Smooth muscle cell of the brain vasculature (primary cell): Measurements from ENCODE around the gene ZNF214.
"Not testable (repeated sequence)": the region's sequence is repeated elsewhere in the genome, so short reads cannot be mapped to it uniquely, and the experiment has no call there.

Source experiments
- DNase-seq: peaks from one replicate; pipeline ENCODE4 v3.0.0-alpha.2; 2012; ENCODE audit warnings: low read depth, low spot score

ZNF214 gene

DNA sequence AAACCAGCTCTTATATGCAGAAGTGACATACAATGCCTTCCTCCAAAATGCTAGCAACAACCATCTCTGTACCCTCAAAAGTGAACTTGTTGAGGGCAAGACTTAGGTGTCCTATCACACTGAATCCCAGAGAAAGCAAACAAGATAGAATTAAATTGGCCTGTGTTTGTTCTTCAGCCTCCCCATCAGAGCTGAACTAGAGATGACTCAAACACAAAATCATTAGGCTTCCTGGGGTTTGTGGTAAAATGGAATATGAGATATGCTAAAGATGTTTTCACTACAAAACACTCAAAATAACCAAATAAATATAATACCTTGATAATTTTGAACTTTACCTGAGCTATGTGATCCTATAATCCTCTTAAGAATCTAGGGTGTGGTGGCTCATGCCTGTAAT is 31.6 kb downstream of the ZNF214 start:
- DNase-seq, result no peak

DNA sequence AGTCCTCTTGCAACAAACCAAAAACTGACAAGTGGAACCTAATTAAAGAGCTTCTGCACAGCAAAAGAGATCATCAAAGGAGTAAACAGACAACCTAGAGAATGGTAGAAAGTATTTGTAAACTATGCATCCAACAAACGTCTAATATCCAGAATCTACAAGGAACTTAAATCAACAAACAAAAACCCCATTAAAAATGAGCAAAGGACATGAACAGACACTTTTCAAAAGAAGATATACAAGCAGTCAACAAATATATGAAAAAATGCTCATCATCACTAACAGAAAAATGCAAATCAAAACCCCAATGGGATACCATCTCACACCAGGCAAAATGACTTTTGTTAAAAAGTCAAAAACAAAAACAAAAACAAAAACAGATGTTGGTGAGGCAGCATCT is 33.7 kb downstream of the ZNF214 start:
- no peak for DNase-seq

DNA sequence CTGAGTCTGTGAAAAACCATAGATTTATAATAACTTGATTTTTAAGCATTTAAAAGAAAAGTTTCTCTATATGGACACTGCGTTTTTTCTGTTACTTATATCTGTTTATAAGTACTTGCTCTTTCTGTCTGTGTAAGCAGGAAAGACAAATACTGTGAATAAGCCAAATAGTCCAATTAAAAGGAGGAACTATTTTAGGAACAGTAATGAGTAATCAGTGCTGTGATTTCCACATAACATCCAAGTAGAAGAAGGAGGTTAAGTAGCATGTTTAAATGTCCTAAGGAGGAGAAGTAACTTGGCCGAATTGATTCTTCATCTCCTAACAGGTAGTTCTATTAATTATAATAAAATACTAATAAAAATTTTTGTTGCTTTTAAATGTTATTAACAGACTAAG is 40.8 kb downstream of the ZNF214 start:
- DNase-seq, result no peak

DNA sequence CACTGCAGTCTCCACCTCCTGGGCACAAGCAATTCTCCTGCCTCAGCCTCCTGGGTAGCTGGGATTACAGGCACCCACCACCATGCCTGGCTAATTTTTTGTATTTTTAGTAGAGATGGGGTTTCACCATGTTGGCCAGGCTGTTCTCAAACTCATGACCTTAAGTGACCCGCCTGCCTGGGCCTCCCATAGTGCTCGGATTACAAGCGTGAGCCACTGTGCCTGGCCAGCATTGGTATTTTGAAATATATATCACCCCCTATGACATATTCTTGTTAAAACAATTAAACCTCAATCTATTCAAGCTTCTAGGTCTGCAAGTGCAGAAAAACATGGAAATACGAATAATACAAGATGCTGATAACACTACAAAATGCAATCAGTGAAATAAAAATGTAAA is 50.3 kb downstream of the ZNF214 start:
- not testable (repeated sequence) for DNase-seq

DNA sequence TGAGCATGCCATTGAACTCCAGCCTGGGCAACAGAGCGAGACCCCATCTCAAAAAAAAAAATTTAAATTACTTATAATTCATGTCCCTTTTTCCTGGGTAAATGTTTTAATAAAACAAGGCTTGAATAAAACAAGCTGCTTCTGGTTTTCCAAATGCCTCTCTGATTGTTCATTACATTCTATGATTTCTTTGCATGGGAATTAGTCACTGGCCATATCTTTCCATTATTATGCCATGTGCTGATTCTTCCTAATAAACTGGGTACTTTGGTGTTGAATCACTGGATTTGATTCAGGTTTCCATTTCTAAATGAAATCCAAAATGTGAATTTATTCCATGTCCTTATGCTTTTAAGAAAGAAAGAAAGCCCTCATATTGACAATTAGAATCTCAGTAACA is 51.3 kb downstream of the ZNF214 start:
- no peak for DNase-seq

DNA sequence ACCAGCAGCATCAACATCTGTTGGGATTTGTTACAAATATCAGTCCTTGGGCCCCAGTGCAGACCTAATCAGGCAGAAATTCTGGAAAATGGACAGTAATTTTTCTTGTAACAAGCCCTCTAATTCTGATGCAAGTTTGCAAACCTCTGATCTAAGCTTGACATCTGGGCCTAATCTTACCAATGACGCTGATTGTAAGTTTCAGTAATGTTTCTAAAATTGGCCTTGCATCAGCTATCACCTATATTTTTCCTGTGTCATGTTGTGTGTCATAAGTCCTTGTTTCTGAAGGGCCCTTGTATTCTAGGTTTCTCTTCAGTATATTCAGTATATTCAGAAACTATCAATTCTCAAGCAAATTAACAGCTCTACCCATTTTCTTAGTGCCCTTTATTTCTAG is 57.5 kb downstream of the ZNF214 start:
- DNase-seq, result no peak

DNA sequence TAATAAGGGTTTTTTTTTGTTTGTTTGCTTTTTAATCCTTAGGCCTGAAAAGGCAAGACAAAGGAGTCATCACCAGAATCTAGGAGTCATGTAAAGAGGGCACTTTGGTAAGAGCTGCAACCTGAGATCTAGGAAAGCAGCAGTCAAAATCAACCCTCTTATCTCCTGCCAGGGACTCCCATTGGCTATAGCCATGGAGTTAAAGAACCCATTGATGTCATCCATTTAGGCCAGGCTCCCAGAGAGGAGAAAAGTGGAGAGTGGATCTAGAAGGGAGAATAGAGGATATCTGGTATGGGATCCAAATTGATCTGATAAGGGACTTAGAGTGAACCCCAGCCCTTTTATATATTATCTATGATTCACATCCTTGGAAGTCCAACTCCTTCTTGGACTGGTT is 58.0 kb downstream of the ZNF214 start:
- no peak for DNase-seq

DNA sequence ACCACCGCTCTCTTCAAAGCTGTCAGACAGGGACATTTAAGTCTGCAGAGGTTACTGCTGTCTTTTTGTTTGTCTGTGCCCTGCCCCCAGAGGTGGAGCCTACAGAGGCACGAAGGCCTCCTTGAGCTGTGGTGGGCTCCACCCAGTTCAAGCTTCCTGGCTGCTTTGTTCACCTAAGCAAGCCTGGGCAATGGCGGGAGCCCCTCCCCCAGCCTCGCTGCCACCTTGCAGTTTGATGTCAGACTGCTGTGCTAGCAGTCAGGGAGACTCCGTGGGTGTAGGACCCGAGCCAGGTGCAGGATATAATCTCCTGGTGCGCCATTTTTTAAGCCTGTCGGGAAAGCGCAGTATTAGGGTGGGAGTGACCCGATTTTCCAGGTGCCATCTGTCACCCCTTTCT is 65.9 kb downstream of the ZNF214 start:
- DNase-seq, result not testable (repeated sequence)
